HEK293 (cell line): ENCODE data around the gene HHAT.

Source experiments
- CTCF ChIA-PET: fragments of 350-600 bp; formaldehyde crosslinking; extraction: SDS; loops from one replicate; lab custom pipeline; 2021; ENCODE audit warnings: antibody characterized with exemption; lab: Yijun Ruan, JAX
- POLR2A ChIA-PET: fragments of 300-600 bp; formaldehyde crosslinking; extraction: SDS; loops from one replicate; lab custom pipeline; 2020; ENCODE audit warnings: antibody characterized with exemption, inconsistent platforms; lab: Yijun Ruan, JAX
- H3K27ac ChIP-seq: fragments of 200-500 bp; sonication (Bioruptor generic); 2 replicates; pipeline ENCODE4 v1.5.1; 2014; ENCODE audit warnings: low read depth, low read length, control low read depth, inconsistent platforms; ENCODE audit errors: extremely low read depth
- H3K36me3 ChIP-seq, 2 experiments: fragments of 200-500 bp in 1 of 2; sonication (Bioruptor generic) in 1 of 2; 1 replicate in 1 of 2; 2 replicates in 1 of 2; pipeline ENCODE4 v1.5.1; 2014 to 2017; ENCODE audit warnings: inconsistent platforms in 2 of 2, low read length in 2 of 2; ENCODE audit not compliant: control insufficient read depth in 2 of 2, insufficient read depth in 1 of 2
- H3K4me1 ChIP-seq: fragments of 200-500 bp; sonication (Bioruptor generic); 2 replicates; pipeline ENCODE4 v1.5.1; 2014; ENCODE audit warnings: mild to moderate bottlenecking, low read length, inconsistent platforms; ENCODE audit not compliant: control insufficient read depth, insufficient read depth
- H3K4me3 ChIP-seq: 2 replicates; pipeline ENCODE4 v1.5.1; 2011; ENCODE audit warnings: low read depth, mild to moderate bottlenecking, control low read depth, low read length, moderate library complexity
- H3K9me3 ChIP-seq: fragments of 200-500 bp; sonication (Bioruptor generic); 2 replicates; pipeline ENCODE4 v1.5.1; 2014; ENCODE audit warnings: low read depth, low read length, inconsistent platforms; ENCODE audit not compliant: control insufficient read depth, insufficient read depth
- EGR2 ChIP-seq: fragments of 450-650 bp; formaldehyde crosslinking; IDR thresholded peaks from 2 replicates; pipeline ENCODE4 v1.5.1; 2016; ENCODE audit warnings: low read depth, missing biosample characterization, missing genetic modification characterization
- GLIS1 ChIP-seq: fragments of 450-650 bp; formaldehyde crosslinking; IDR thresholded peaks from 2 replicates; pipeline ENCODE4 v1.5.1; 2016; ENCODE audit warnings: missing biosample characterization, missing genetic modification characterization
- KLF7 ChIP-seq: fragments of 450-650 bp; formaldehyde crosslinking; IDR thresholded peaks from 2 replicates; pipeline ENCODE4 v1.5.1; 2016; ENCODE audit warnings: missing biosample characterization, missing genetic modification characterization, borderline replicate concordance
- OVOL3 ChIP-seq: fragments of 450-650 bp; formaldehyde crosslinking; IDR thresholded peaks from 2 replicates; pipeline ENCODE4 v1.5.1; 2016; ENCODE audit warnings: missing biosample characterization, missing genetic modification characterization
- TRIM28 ChIP-seq: IDR thresholded peaks from 2 replicates; pipeline ENCODE4 v1.6.1; 2011; ENCODE audit warnings: low read length, control low read depth, borderline replicate concordance
- WT1 ChIP-seq: fragments of 450-650 bp; formaldehyde crosslinking; IDR thresholded peaks from 2 replicates; pipeline ENCODE4 v1.5.1; 2016; ENCODE audit warnings: missing biosample characterization, missing genetic modification characterization
- ZEB2 ChIP-seq: fragments of 450-650 bp; formaldehyde crosslinking; IDR thresholded peaks from 2 replicates; pipeline ENCODE4 v1.5.1; 2016; ENCODE audit warnings: missing biosample characterization, missing genetic modification characterization
- ZNF146 ChIP-seq: fragments of 450-650 bp; formaldehyde crosslinking; IDR thresholded peaks from 2 replicates; pipeline ENCODE4 v1.5.1; 2016; ENCODE audit warnings: missing biosample characterization, missing genetic modification characterization
- ZNF184 ChIP-seq: fragments of 450-650 bp; IDR thresholded peaks from 2 replicates; pipeline ENCODE4 v1.5.1; 2018; ENCODE audit warnings: missing biosample characterization, mild to moderate bottlenecking, missing genetic modification characterization
- ZNF2 ChIP-seq: fragments of 450-650 bp; formaldehyde crosslinking; IDR thresholded peaks from 2 replicates; pipeline ENCODE4 v1.5.1; 2016; ENCODE audit warnings: missing biosample characterization, missing genetic modification characterization
- ZNF239 ChIP-seq: fragments of 450-650 bp; formaldehyde crosslinking; IDR thresholded peaks from 2 replicates; pipeline ENCODE4 v1.5.1; 2016; ENCODE audit warnings: missing biosample characterization, missing genetic modification characterization
- ZNF26 ChIP-seq: fragments of 450-650 bp; formaldehyde crosslinking; IDR thresholded peaks from 2 replicates; pipeline ENCODE4 v1.5.1; 2016; ENCODE audit warnings: missing biosample characterization, missing genetic modification characterization
- ZNF266 ChIP-seq: fragments of 450-650 bp; formaldehyde crosslinking; IDR thresholded peaks from 2 replicates; pipeline ENCODE4 v1.5.1; 2016; ENCODE audit warnings: missing biosample characterization, missing genetic modification characterization, low read depth
- ZNF311 ChIP-seq: fragments of 450-650 bp; formaldehyde crosslinking; IDR thresholded peaks from 2 replicates; pipeline ENCODE4 v1.5.1; 2017; ENCODE audit warnings: missing biosample characterization, missing genetic modification characterization, borderline replicate concordance
- ZNF366 ChIP-seq: fragments of 450-650 bp; formaldehyde crosslinking; conservative IDR thresholded peaks from 2 replicates; pipeline ENCODE4 v1.5.1; 2016; ENCODE audit warnings: missing biosample characterization, missing genetic modification characterization
- ZNF37A ChIP-seq: fragments of 450-650 bp; IDR thresholded peaks from 2 replicates; pipeline ENCODE4 v1.5.1; 2018; ENCODE audit warnings: missing biosample characterization, missing genetic modification characterization
- ZNF433 ChIP-seq: fragments of 450-650 bp; formaldehyde crosslinking; IDR thresholded peaks from 2 replicates; pipeline ENCODE4 v1.5.1; 2016; ENCODE audit warnings: missing biosample characterization, missing genetic modification characterization, low read depth
- ZNF449 ChIP-seq: fragments of 450-650 bp; formaldehyde crosslinking; IDR thresholded peaks from 2 replicates; pipeline ENCODE4 v1.5.1; 2017; ENCODE audit warnings: missing biosample characterization, mild to moderate bottlenecking, missing genetic modification characterization, moderate library complexity
- ZNF48 ChIP-seq: fragments of 450-650 bp; formaldehyde crosslinking; IDR thresholded peaks from 2 replicates; pipeline ENCODE4 v1.5.1; 2016; ENCODE audit warnings: missing biosample characterization, missing genetic modification characterization
- ZNF501 ChIP-seq: fragments of 450-650 bp; formaldehyde crosslinking; IDR thresholded peaks from 2 replicates; pipeline ENCODE4 v1.5.1; 2016; ENCODE audit warnings: missing biosample characterization, missing genetic modification characterization
- ZNF529 ChIP-seq: fragments of 450-650 bp; formaldehyde crosslinking; IDR thresholded peaks from 2 replicates; pipeline ENCODE4 v1.5.1; 2017; ENCODE audit warnings: missing genetic modification characterization, missing biosample characterization; ENCODE audit not compliant: insufficient replicate concordance
- ZNF580 ChIP-seq: fragments of 450-650 bp; formaldehyde crosslinking; IDR thresholded peaks from 2 replicates; pipeline ENCODE4 v1.5.1; 2016; ENCODE audit warnings: missing biosample characterization, missing genetic modification characterization
- ZNF624 ChIP-seq: fragments of 450-650 bp; formaldehyde crosslinking; IDR thresholded peaks from 2 replicates; pipeline ENCODE4 v1.5.1; 2017; ENCODE audit warnings: missing biosample characterization, missing genetic modification characterization
- ZNF677 ChIP-seq: fragments of 450-650 bp; IDR thresholded peaks from 2 replicates; pipeline ENCODE4 v1.5.0; 2018; ENCODE audit warnings: missing biosample characterization, mild to moderate bottlenecking, missing genetic modification characterization, moderate library complexity
- ZNF747 ChIP-seq: fragments of 450-650 bp; formaldehyde crosslinking; IDR thresholded peaks from 2 replicates; pipeline ENCODE4 v1.5.1; 2016; ENCODE audit warnings: missing biosample characterization, missing genetic modification characterization
- ZSCAN18 ChIP-seq: fragments of 450-650 bp; formaldehyde crosslinking; IDR thresholded peaks from 2 replicates; pipeline ENCODE4 v1.5.1; 2016; ENCODE audit warnings: missing biosample characterization, missing genetic modification characterization

HHAT gene

GRCh38 chr1:210362526-210362925 lies 33.8 kb downstream of the HHAT start:
- H3K4me3 ChIP-seq = no peak overlapping the region
- no peaks in the 10 kb centered on the region for H3K9me3 ChIP-seq
- no peak overlapping the region for H3K27ac ChIP-seq
- CTCF ChIA-PET = interaction anchor here (0.6 to 1.4 kb wide), 4 partner anchors 10 to 46 kb away, joined by 3 to 8 read pairs (median 3); no protein-coding TSS in a partner anchor
- TF ChIP-seq ZNF311 (no peak), ZNF184 (tag by site-specific recombination) (no peak)
- TF ChIP-seq, all 188 proteins: peak for 0
- POLR2A ChIA-PET = no interaction called here
- Histone ChIP-seq H3K4me1 (no peaks in the 10 kb centered on the region), H3K36me3 (no peaks in the 10 kb centered on the region)

- Histone ChIP-seq H3K4me1 (no peaks in the 10 kb centered on the region), H3K4me3 (no peak overlapping the region), H3K27ac (no peak overlapping the region), H3K36me3 (no peaks in the 10 kb centered on the region), H3K9me3 (no peaks in the 10 kb centered on the region)
- POLR2A ChIA-PET = no interaction called here
- TF ChIP-seq ZNF2 (tag by site-specific recombination) = no peak
- TF ChIP-seq TRIM28 = no peak
- no peak for TF ChIP-seq GLIS1 (tag by site-specific recombination)
- TF ChIP-seq ZNF501 (tag by site-specific recombination) = no peak
- no peak for TF ChIP-seq ZNF37A (tag by site-specific recombination)
- no peak for TF ChIP-seq ZNF529 (tag by site-specific recombination)
- TF ChIP-seq ZNF266 (tag by site-specific recombination) = no peak
- TF ChIP-seq ZNF580 (tag by site-specific recombination) = no peak
- TF ChIP-seq ZNF366 (tag by site-specific recombination) = no peak
- TF ChIP-seq OVOL3 = no peak
- TF ChIP-seq, all 188 proteins: peak for 0
- CTCF ChIA-PET = interaction anchor here (0.6 to 2.1 kb wide), 7 partner anchors 10 to 530 kb away, joined by 3 to 8 read pairs (median 3); no protein-coding TSS in a partner anchor
Observed at GRCh38 chr1:210363119-210363518, 34.4 kb downstream of the HHAT start.

GRCh38 chr1:210364479-210364878 lies 35.8 kb downstream of the HHAT start:
- Histone ChIP-seq H3K4me1 (no peaks in the 10 kb centered on the region), H3K4me3 (no peak overlapping the region), H3K36me3 (no peaks in the 10 kb centered on the region), H3K27ac (no peak overlapping the region), H3K9me3 (no peaks in the 10 kb centered on the region)
- TF ChIP-seq ZNF48 (tag by site-specific recombination) = no peak
- peak; percentile 97 for TF ChIP-seq ZNF449
- CTCF ChIA-PET = interaction anchor here (0.7 to 2.1 kb wide), 4 partner anchors 9 to 770 kb away, joined by 3 to 7 read pairs (median 4); no protein-coding TSS in a partner anchor
- POLR2A ChIA-PET = interaction anchor here (1.4 kb wide), 1 partner anchor 10 kb away, joined by 4 read pairs; no protein-coding TSS in a partner anchor

GRCh38 chr1:210366767-210367166 lies 38.1 kb downstream of the HHAT start:
- Histone ChIP-seq H3K27ac (no peak overlapping the region), H3K4me1 (no peaks in the 10 kb centered on the region), H3K9me3 (no peaks in the 10 kb centered on the region), H3K36me3 (no peaks in the 10 kb centered on the region), H3K4me3 (no peak overlapping the region)
- ChIA-PET CTCF (interaction anchor here (1.1 to 1.7 kb wide), 2 partner anchors 33 to 40 kb away, joined by 5 to 6 read pairs; no protein-coding TSS in a partner anchor), POLR2A (no interaction called here)
- no peak for TF ChIP-seq ZNF48 (tag by site-specific recombination)
- no peak for TF ChIP-seq WT1 (tag by site-specific recombination)
- no peak for TF ChIP-seq ZNF184 (tag by site-specific recombination)
- no peak for TF ChIP-seq KLF7 (tag by site-specific recombination)
- TF ChIP-seq ZNF433 (tag by site-specific recombination) = no peak
- no peak for TF ChIP-seq EGR2
- TF ChIP-seq ZNF677 = no peak
- no peak for TF ChIP-seq ZNF239 (tag by site-specific recombination)
- TF ChIP-seq ZNF747 (tag by site-specific recombination) = no peak
- no peak for TF ChIP-seq ZNF146 (tag by site-specific recombination)
- TF ChIP-seq ZSCAN18 (tag by site-specific recombination) = no peak
- no peak for TF ChIP-seq ZNF26 (tag by site-specific recombination)
- TF ChIP-seq ZNF624 = no peak
- TF ChIP-seq ZEB2 (tag by site-specific recombination) = no peak
